ENCODE results near the gene IRAK1. TPM values are rescaled to one million over a fixed set of nuclear protein-coding genes. Genes with fewer than 3 reads are reported as not detected.

IRAK1 gene
- total and polyA plus RNA-seq, 2 of the 8 experiments (the other 6 are each of a cell fraction or from before 2014, with no cell fraction given), result 26.6 to 41.7 TPM

GRCh38 chrX:154043003-154043763, 23.5 kb upstream of the IRAK1 start (continued):
- no peak for TF ChIP-seq CHD1 (IDR thresholded peaks at IDR 0.05; ENCODE audit: low read depth, low read length)
- no peak for TF ChIP-seq USF2 (IDR thresholded peaks at IDR 0.05; ENCODE audit: low read length)
